SU-DHL-6 (cell line): ENCODE measurements around the gene MYL3.

Source experiments
- CTCF ChIP-seq: fragments of 200-600 bp; sonication (generic); IDR thresholded peaks from one replicate; pipeline ENCODE4 v1.5.1; 2017; ENCODE audit warnings: antibody characterized with exemption, mild to moderate bottlenecking, low read length, moderate library complexity; ENCODE audit not compliant: insufficient read depth, poor library complexity, severe bottlenecking
- EZH2phosphoT487 ChIP-seq: fragments of 200-600 bp; sonication (generic), shearing (Covaris generic); conservative IDR thresholded peaks from 2 replicates; pipeline ENCODE4 v1.6.1; 2018; ENCODE audit warnings: mild to moderate bottlenecking, antibody characterized with exemption, low read length, moderate library complexity, mixed read lengths

GRCh38 chr3:46897829-46898320 lies 34.6 kb upstream of the MYL3 start:
- TF ChIP-seq CTCF (no peak), EZH2phosphoT487 (no peak)
